ENCODE measurements around the gene ZNF91.
"Not testable (repeated sequence)": the region's sequence is repeated elsewhere in the genome, so short reads cannot be mapped to it uniquely, and the experiment has no call there.

Gene ZNF91

DNA sequence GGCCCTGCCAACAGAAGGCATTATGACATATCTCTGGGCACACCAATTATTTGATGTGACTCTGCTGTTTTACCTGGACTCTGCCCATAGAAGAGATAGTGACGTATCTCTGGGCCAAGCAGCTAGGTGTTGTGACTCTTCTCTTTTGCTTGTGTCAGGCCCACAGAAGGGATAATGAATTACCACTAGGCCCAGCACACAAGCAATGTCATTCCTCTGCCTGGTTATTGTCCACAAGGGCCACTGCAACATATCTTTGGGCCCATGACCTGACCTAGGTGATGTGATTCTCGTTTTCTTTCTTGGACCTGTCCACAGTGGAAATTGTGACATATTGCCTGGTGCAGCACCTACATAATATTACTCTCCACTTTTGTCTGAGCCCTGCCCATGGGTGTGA, 80.0 kb downstream of the ZNF91 start:
- DNase-seq = no peak

DNA sequence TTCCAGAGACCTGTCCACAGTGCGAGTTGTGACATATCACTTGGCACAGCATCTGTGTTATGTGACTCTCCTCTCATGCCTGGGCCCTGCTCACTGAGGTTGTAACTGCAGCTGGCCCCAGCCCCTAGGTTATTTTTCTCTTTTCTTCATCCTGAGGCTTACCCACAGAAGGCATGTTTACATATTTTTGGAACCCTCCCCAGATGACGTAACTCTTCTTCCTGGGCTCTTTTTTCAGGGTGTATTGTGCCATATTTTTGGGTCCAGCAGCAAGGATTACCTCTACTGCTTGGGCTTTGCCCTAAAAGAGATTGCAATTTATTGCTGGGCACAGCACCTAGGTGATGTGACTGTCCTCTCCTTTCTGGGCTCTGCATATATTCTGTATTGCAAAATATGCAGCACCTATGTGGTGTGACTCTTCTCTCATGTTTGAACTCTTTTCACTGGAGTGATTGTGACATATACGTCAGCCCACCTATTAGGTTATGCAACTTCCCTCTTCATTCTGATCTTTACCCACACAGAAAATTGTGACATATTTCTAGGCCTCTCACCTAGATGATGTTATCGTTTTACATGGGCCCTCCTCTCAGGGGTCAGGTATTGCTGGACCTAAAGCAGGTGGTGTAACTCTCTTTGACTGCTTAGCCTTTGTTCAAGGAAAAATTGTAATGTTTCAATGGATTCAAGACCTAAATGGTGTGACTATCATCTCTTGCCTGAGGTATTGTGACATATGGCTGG, 80.6 kb downstream of the ZNF91 start:
- DNase-seq = no peak

DNA sequence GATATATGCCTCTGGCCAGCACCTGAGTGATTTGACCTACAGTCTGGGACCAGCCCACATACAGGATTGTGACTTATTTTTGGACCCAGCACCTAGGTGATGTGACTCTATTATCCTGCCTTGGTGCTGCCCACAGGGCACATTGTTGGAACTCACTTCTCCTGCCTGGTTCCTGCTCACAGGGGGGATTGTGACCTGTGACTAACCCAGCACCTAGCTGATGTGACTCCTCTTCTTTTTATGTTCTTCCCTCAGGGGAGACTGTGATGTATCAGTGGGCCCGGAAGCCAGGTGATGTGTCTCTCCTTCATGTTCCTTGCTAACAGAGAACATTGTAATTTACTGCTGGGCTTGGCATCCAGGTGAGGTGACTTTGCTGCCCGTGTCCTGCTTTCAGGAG, 82.1 kb downstream of the ZNF91 start:
- DNase-seq = no peak

DNA sequence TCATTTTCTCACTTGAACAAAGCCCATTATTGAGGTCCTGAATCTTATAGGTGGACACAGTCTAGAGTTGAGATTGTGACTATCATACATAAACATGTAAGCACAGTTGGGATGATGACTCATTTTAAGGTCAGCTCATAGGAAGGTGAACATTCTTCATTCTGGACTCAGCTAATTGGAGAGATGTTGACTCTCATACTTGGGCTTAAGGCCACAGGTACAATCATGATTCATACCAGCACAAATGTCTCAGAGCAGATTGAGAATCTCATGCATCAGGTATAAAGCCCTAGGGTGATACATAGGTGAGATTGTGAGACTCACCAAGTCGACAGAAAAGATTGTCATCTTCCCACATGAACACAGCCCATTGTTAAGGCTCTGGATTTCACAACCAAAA, 82.8 kb downstream of the ZNF91 start:
- DNase-seq = no peak

DNA sequence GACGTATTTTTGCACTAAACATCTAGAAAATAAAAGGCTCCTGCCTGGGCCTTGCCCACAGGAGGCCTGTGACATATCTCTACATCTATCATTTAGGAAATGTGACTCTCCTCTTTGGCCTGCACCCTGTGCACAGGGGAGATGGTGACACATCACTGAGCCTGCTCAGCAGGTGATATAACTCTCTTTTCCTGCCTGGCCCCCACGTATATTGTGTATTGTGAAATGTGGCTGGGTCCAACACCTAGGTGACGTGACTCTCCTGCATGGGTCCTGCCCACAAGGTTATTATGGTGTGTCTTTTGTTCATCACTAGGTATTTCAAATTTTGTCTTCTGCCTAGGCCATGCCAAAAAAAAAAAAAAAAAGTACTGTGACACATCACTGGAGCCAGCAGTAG, 83.7 kb downstream of the ZNF91 start:
- DNase-seq = no peak

DNA sequence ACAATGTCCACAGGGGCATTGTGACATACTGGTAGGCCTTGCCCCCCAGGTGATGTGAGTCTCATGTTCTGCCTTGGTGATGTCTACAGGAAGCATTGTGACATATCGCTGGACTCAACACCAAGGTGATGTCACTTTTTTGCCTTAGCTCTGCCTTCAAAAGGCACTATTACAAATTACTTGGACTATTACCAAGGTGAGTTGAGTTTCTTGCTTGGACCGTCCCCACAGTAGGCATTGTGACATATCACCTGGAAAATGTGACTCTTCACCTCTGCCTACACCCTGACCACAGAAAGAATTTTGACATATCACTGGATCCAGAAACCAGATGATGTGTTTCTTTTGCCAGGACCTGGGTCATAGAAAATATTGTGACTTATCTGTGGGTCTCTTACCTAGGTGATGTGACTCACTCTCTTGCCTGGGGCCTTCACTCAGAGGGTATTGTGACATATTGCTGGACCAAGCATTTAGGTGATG, 84.5 kb downstream of the ZNF91 start:
- DNase-seq = no peak

DNA sequence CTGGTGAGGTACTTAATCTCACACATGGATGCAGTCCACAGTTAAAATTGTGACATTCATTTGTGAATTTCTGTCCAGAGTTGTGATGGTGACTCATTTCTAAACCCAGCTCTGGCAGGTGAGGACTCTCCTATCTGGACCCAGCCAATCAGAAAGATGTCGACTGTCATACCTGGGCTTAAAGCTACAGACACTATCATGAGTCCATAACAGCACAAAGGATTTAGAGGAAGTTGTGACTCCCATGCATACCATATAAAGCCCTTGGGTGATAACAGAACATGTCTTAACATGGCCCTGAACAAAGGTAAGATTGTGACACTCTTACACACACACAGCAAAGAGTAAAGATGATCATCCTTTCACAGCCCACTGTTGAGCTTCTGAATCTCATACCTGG, 85.3 kb downstream of the ZNF91 start:
- no peak for DNase-seq

DNA sequence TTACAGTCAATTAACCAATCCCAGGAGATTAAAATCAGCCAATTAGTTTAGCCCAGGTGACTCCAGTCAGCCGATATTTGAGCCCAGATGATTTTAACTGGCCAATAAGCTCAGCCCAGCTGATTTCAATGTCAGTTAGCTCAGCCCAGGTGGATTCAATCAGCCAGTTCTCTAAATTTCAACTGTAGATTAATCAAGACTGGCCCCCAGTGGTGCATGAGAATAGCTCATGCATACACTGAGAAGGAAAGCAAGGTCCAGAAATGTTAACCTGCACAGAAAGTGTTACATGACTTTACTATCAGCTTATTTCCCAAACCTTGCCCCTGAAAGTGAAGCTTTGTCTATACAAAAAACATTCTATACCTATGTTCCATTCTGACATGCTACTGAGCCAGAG, 89.7 kb downstream of the ZNF91 start:
- no peak for DNase-seq

DNA sequence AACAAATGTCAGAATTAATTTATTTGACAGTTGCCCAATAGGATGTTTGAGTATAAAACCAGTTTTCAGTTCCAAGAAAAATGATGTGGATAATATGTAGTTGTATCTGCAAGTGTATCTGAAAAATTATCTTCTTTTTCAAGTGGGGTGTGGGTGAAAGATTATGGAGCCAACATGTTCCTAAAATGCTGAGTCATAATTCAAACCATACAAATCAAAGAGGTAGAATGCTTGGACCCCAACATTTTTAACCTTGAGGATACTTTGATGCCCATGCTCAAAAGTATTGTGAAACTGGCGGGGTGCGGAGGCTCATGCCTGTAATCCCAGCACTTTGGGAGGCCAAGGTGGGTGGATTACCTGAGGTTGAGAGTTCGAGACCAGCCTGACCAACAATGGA, 91.0 kb downstream of the ZNF91 start:
- no peak for DNase-seq

DNA sequence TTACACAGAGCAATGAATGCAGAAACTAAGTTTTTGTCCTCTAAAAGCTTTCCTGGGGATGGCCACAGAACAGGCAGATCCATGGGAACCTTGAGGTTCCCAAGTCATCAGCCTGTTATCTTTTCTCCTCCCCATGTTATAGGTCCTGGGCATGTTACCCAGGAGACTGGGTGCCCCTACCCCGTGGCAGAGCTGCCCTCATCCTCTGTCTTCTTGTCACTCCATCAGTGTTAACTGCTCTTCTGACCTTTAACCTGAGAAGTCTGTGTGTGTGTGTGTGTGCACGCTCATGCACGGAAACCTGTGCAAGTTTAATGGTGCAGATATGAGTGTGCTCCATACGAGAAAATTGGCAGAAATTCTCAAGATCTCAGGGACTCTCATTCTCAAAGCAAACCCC, 101.1 kb downstream of the ZNF91 start:
- no peak for DNase-seq

DNA sequence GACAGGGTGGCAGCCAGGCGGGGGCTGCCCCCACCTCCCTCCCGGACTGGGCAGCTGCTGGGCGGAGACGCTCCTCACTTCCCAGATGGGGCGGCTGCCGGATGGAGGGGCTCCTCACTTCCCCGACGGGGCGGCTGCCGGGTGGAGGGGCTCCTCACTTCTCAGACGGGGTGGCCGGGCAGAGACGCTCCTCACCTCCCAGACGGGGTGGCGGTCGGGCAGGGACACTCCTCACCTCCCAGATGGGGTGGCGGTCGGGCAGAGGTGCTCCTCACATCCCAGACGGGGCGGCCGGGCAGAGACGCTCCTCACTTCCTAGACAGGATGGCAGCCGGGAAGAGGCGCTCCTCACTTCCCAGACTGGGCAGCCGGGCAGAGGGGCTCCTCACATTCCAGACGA, 105.3 kb downstream of the ZNF91 start:
- not testable (repeated sequence) for DNase-seq

Measured in inflammatory macrophage treated with lipopolysaccharide for 4 hours (primary cell).